ENCODE results near the gene CREB1.

GRCh38 chr2:207490441-207490840 is 39.3 kb upstream of the CREB1 start:
- TF ChIP-seq POLR2AphosphoS5 (IDR thresholded peaks at IDR 0.05) (no peak), CTCF (IDR thresholded peaks at IDR 0.05) (no peak)
